ENCODE results near the gene NELL2. TPM values are rescaled to one million over a fixed set of nuclear protein-coding genes. Genes with fewer than 3 reads are reported as not detected.
"Not testable (repeated sequence)": the region's sequence is repeated elsewhere in the genome, so short reads cannot be mapped to it uniquely, and the experiment has no call there.

NELL2 gene
- total RNA-seq, 2 donors from 2014 or later, result 2.9 to 6.1 TPM

- ATAC-seq, result no peak
- no peak for DNase-seq
- intact Hi-C loops (cut with DNase I, micrococcal nuclease), result no loop called here
Measured at GRCh38 chr12:44851586-44851985, 24.5 kb downstream of the NELL2 start.

GRCh38 chr12:44848703-44849085 lies 27.4 kb downstream of the NELL2 start:
- DNase-seq (no peak), ATAC-seq (no peak)
- intact Hi-C loops (cut with DNase I, micrococcal nuclease), result no loop called here

GRCh38 chr12:44847888-44848702 lies 28.0 kb downstream of the NELL2 start:
- no peak for ATAC-seq
- peak in 1 of 2 donors; percentile 11 for DNase-seq
- intact Hi-C loops (cut with DNase I, micrococcal nuclease), result no loop called here

GRCh38 chr12:44847403-44847802 lies 28.7 kb downstream of the NELL2 start:
- ATAC-seq (no peak), DNase-seq (no peak)
- intact Hi-C loops (cut with DNase I, micrococcal nuclease), result no loop called here

- ATAC-seq (no peak), DNase-seq (no peak)
- intact Hi-C loops (cut with DNase I, micrococcal nuclease), result no loop called here
Measured at GRCh38 chr12:44846826-44847225, 29.3 kb downstream of the NELL2 start.

- no peak for ATAC-seq
- no peak for DNase-seq
- intact Hi-C loops (cut with DNase I, micrococcal nuclease), result no loop called here
Measured at GRCh38 chr12:44842669-44843068, 33.4 kb downstream of the NELL2 start.

DNA sequence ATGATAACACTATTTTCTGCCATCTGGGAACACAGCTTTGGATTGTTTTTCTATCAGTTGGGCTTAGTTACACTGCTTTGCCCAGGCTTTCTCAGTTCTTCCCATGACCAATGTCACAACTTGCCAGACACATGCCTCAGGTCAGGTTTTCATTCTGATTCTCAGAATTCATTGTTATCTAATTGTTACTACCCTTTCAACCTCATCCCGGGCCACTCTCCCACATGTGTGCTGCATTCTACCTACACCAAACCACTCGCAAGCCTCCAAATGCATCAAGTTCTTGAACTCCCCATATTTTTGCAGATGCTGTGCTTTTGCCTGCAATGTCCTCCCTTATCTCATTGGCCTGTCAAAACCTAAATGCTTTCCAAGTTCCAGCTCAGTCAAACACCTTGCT lies 36.3 kb downstream of the NELL2 start:
- DNase-seq (no peak), ATAC-seq (no peak)
- intact Hi-C loops (cut with DNase I, micrococcal nuclease), result no loop called here

DNA sequence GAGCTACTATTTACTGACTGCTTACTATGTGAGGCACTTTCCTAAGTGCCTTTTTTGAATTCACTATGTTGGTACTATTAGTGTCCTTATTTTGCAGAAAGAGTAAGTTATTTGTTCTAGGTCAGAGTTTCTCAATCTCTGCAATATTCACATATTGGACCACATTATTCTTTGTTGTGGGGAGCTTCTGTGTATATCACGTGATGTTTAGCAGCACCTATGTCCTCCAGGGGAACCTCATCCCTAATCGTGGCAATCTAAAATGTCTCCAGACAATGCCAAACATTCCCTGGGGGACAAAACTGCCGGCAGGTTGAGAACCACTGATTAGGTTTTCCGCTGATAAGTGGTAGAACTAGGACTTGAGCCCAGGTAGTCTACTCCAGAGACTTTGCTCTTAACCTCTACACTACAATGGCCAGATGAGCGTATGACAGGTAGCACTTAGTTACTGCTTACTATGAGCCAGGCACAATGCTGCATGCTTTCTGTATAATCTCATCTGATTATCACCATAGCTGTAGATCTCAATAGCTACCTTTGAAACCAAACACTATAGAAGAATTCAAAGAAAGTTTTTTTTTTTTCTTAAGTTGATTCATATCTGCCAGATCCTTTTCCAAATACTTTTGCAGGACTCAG lies 38.9 kb downstream of the NELL2 start:
- intact Hi-C loops (cut with DNase I, micrococcal nuclease), result no loop called here
- DNase-seq (no peak), ATAC-seq (no peak)

- ATAC-seq (no peak), DNase-seq (no peak)
- intact Hi-C loops (cut with DNase I, micrococcal nuclease), result no loop called here
Measured at GRCh38 chr12:44835641-44836379, 40.3 kb downstream of the NELL2 start.

GRCh38 chr12:44834996-44835395 lies 41.1 kb downstream of the NELL2 start:
- DNase-seq, result peak; percentile 74 to 79
- intact Hi-C loops (cut with DNase I, micrococcal nuclease), result not testable (repeated sequence)
- peak; percentile 96 for ATAC-seq

DNA sequence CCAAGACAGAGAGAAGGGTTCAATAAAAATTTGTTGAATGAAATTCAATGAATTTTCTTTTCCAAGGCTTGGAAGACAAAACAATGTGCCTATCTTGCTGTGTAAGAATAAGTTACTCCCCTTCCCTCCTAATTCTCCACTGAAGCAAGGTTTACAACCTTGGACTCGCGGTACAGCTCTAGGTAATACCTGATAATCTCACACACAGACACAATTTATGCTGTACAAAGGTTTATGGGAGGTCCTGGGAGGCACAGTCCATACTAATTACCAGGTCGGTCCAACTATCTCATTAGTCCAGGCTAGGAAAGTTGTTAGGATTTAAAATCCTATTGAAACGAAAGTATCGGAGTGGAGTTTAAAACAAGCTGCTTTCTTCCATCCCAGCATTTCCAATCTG lies 42.6 kb downstream of the NELL2 start:
- peak in 1 of 2 donors; percentile 6 for DNase-seq
- intact Hi-C loops (cut with DNase I, micrococcal nuclease), result no loop called here
- ATAC-seq, result peak; percentile 82

DNA sequence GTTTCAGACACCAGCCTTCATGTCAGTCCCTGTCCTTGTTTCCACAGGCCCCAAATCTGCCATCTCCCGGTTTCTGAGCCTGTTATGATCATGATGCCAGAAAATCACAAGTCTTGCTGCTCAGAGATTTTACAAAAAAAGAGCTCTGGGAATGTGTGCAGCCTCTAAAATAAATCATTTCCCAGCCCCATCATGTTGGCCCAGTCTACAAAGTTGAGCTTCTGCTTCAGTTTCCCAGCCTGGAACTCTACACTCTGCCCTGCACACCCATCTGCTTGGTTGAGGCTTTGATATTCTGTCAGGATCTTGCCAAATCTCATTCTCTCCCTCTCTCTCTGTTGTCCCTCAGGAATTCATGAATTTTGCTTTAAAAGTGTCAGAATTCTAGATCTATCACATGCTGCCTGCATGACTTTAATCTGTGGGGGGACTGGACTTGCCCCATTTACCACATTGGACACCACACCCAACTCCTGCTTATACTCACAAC lies 45.5 kb downstream of the NELL2 start:
- no peak for DNase-seq
- ATAC-seq, result no peak
- intact Hi-C loops (cut with DNase I, micrococcal nuclease), result no loop called here

DNA sequence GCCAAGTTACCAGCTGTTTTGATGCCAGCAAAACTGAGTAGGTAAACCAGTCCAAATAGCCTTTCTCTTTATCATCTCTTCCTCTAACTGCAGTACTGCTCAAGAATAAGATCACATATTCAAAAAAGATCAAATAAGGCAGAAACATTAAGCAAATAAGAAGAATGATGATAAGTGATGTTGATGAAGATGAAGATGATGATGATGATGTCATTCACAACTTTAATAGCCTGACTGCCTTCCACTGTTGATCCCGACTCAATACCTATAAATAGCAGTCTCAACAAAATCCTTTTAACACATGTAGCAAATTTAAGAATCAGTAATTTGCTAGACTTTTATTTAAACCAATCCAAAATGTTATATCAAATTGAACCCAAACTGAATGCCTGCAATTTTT lies 47.1 kb downstream of the NELL2 start:
- ATAC-seq (no peak), DNase-seq (no peak)
- intact Hi-C loops (cut with DNase I, micrococcal nuclease), result no loop called here

- DNase-seq (no peak), ATAC-seq (no peak)
- intact Hi-C loops (cut with DNase I, micrococcal nuclease), result no loop called here
Measured at GRCh38 chr12:44827832-44828438, 48.2 kb downstream of the NELL2 start.

DNA sequence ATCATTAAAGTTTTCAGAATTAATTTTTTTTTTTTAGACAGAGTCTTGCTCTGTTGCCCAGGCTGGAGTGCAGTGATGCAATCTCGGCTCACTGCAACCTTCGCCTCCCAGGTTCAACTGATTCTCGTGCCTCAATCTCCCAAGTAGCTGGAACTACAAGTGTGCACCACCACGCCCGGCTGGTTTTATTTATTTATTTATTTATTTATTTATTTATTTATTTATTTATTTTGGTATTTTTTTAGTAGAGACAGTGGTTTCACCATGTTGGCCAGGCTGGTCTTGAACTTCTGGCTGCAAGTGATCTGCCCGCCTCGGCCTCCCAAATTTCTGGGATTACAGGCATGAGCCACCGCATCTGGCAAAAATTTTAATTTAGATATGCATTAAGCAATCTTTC lies 54.4 kb downstream of the NELL2 start:
- ATAC-seq; DNase-seq; intact Hi-C loops (cut with DNase I, micrococcal nuclease): not testable (repeated sequence)

DNA sequence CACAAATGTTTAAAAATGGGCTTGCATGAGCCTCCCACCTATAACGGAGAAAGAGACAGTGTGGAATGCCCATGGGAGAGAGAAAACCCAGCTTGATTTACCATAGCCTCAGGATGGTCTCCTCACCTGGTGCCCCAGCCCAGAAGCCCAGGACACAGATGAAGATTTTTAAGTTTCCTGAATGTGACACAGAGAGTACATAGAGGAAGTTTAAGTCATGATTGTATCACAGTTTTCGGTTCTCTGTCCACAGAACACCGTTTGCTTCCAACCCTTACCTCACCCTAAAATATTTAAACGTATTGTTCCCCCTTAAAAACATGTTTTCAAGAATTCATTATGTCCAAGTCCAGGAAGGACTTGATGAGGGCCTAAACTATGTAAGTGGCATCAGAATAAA lies 56.2 kb downstream of the NELL2 start:
- intact Hi-C loops (cut with DNase I, micrococcal nuclease), result no loop called here
- ATAC-seq (no peak), DNase-seq (no peak)

- intact Hi-C loops (cut with DNase I, micrococcal nuclease), result no loop called here
- DNase-seq (no peak), ATAC-seq (no peak)
Measured at GRCh38 chr12:44817687-44818086, 58.4 kb downstream of the NELL2 start.

DNA sequence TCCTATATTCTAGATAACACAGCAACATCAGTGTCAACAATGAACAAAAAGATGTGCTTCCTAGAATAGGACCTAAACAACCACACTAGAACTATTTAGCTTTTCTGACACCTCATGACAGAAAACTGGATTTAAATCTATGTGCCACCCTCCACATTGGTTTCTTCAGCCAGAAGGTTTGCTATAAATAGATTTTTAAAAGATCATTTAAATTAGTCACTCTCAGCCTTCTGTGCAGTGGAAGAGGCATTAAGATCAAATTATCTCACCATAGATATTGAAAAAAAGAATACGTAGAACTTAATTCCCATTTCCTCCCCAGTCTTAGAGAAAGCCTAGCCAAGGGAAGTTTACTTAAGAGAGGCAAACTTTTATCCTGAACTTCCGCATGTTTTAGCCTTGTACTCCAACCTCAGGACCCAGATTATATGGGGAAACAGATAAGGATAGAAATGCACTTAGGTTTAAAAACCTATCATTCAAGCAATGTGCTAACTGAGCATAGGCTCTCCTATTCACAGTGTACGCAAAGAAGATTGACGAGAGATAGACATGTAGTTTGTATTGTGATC lies 59.6 kb downstream of the NELL2 start:
- no peak for DNase-seq
- ATAC-seq, result peak; percentile 94
- intact Hi-C loops (cut with DNase I, micrococcal nuclease), result no loop called here

- ATAC-seq, result peak; percentile 57
- intact Hi-C loops (cut with DNase I, micrococcal nuclease), result no loop called here
- DNase-seq, result peak in 1 of 2 donors; percentile 23
Measured at GRCh38 chr12:44812062-44812461, 64.1 kb downstream of the NELL2 start.
